IMR-90 (cell line): ENCODE measurements around the gene NCOA3. TPM values are rescaled to one million over a fixed set of nuclear protein-coding genes. Genes with fewer than 3 reads are reported as not detected.
"Not testable (repeated sequence)": the region's sequence is repeated elsewhere in the genome, so short reads cannot be mapped to it uniquely, and the experiment has no call there.

Source experiments
- ATAC-seq: fragments of 200-7000 bp; cut with Tn5 transposase; 2 replicates; pipeline ENCODE4 v1.9.1; 2020; ENCODE audit warnings: low read depth, mild to moderate bottlenecking, moderate library complexity
- BruUV-seq: library from RNA; stranded (reverse); fragments of 400-500 nt; replicated peaks from 2 replicates; lab custom pipeline; 2021; lab: Mats Ljungman, UMichigan
- CTCF ChIA-PET: fragments of 300-600 bp; formaldehyde crosslinking; extraction: SDS; loops from one replicate; lab custom pipeline; 2021; ENCODE audit warnings: antibody characterized with exemption; lab: Yijun Ruan, JAX
- POLR2A ChIA-PET: fragments of 300-600 bp; sonication (Branson Sonifier 250); formaldehyde crosslinking; loops from one replicate; lab custom pipeline; 2022; ENCODE audit warnings: antibody characterized with exemption; ENCODE audit not compliant: unreplicated experiment; lab: Charles Lee
- DNase-seq: peaks from one replicate; pipeline ENCODE4 v3.0.0; 2013
- H2AFZ ChIP-seq: replicated peaks from 2 replicates; pipeline ENCODE3; 2013; ENCODE audit warnings: low read length, mild to moderate bottlenecking; ENCODE audit not compliant: poor library complexity
- H2AK5ac ChIP-seq: 2 replicates; pipeline ENCODE4 v1.6.1; 2013; ENCODE audit warnings: low read depth, low read length, inconsistent platforms
- H2AK9ac ChIP-seq: replicated peaks from 2 replicates; pipeline ENCODE3; 2013; ENCODE audit warnings: mild to moderate bottlenecking, low read depth, low read length, moderate library complexity; ENCODE audit not compliant: poor library complexity
- H2BK120ac ChIP-seq: 2 replicates; pipeline ENCODE4 v1.6.1; 2013; ENCODE audit warnings: low read depth, low read length, inconsistent platforms
- H2BK15ac ChIP-seq: 3 replicates; pipeline ENCODE4 v1.6.1; 2013; ENCODE audit warnings: low read depth, low read length, inconsistent platforms
- H2BK20ac ChIP-seq: 2 replicates; pipeline ENCODE4 v1.6.1; 2013; ENCODE audit warnings: low read depth, mild to moderate bottlenecking, inconsistent platforms, low read length, moderate library complexity
- H2BK5ac ChIP-seq: 2 replicates; pipeline ENCODE4 v1.6.1; 2013; ENCODE audit warnings: mild to moderate bottlenecking, low read depth, low read length, inconsistent platforms; ENCODE audit not compliant: poor library complexity, severe bottlenecking
- H3K14ac ChIP-seq: replicated peaks from 2 replicates; pipeline ENCODE4 v1.6.1; 2013; ENCODE audit warnings: low read depth, low read length, inconsistent platforms
- H3K18ac ChIP-seq: 2 replicates; pipeline ENCODE4 v1.6.1; 2013; ENCODE audit warnings: low read depth, low read length, control low read depth
- H3K23ac ChIP-seq: 2 replicates; pipeline ENCODE4 v1.6.1; 2013; ENCODE audit warnings: low read depth, low read length, inconsistent platforms
- H3K27ac ChIP-seq: 2 replicates; pipeline ENCODE4 v1.5.1; 2013; ENCODE audit warnings: mild to moderate bottlenecking, control low read depth, low read length; ENCODE audit not compliant: insufficient read depth
- H3K27me3 ChIP-seq: 2 replicates; pipeline ENCODE4 v1.6.1; 2013; ENCODE audit warnings: low read length; ENCODE audit not compliant: control insufficient read depth, insufficient read depth
- H3K36me3 ChIP-seq: 2 replicates; pipeline ENCODE4 v1.6.1; 2013; ENCODE audit warnings: low read length, mixed read lengths; ENCODE audit not compliant: control insufficient read depth, insufficient read depth
- H3K4ac ChIP-seq: 2 replicates; pipeline ENCODE4 v1.6.1; 2013; ENCODE audit warnings: low read depth, low read length, inconsistent platforms
- H3K4me1 ChIP-seq: 2 replicates; pipeline ENCODE4 v1.6.1; 2013; ENCODE audit warnings: low read length, mixed read lengths; ENCODE audit not compliant: control insufficient read depth, insufficient read depth
- H3K4me2 ChIP-seq: 2 replicates; pipeline ENCODE4 v1.6.1; 2013; ENCODE audit warnings: low read depth, mild to moderate bottlenecking, control low read depth, low read length, moderate library complexity
- H3K4me3 ChIP-seq: 2 replicates; pipeline ENCODE4 v1.5.1; 2013; ENCODE audit warnings: low read depth, mild to moderate bottlenecking, control low read depth, low read length, moderate library complexity; ENCODE audit not compliant: insufficient read depth
- H3K56ac ChIP-seq: 2 replicates; pipeline ENCODE4 v1.6.1; 2013; ENCODE audit warnings: low read length, inconsistent platforms; ENCODE audit not compliant: insufficient read depth; ENCODE audit errors: extremely low read depth
- H3K79me1 ChIP-seq, 2 experiments: 2 replicates each; pipeline ENCODE4 v1.6.1; 2013; ENCODE audit warnings: low read length in 2 of 2, inconsistent platforms in 1 of 2, low read depth in 1 of 2
- H3K9ac ChIP-seq: 2 replicates; pipeline ENCODE4 v1.6.1; 2013; ENCODE audit warnings: low read depth, low read length, control low read depth
- H3K9me1 ChIP-seq: 2 replicates; pipeline ENCODE4 v1.6.1; 2013; ENCODE audit warnings: low read length, inconsistent platforms; ENCODE audit not compliant: insufficient read depth
- H3K9me3 ChIP-seq: 2 replicates; pipeline ENCODE4 v1.6.1; 2013; ENCODE audit warnings: low read length; ENCODE audit not compliant: control insufficient read depth, insufficient read depth
- H4K20me1 ChIP-seq: 2 replicates; pipeline ENCODE4 v1.6.1; 2013; ENCODE audit warnings: low read length, inconsistent platforms; ENCODE audit not compliant: insufficient read depth
- H4K5ac ChIP-seq: 2 replicates; pipeline ENCODE4 v1.6.1; 2013; ENCODE audit warnings: mild to moderate bottlenecking, low read depth, low read length, control low read depth
- H4K8ac ChIP-seq, 2 experiments: 2 replicates each; pipeline ENCODE4 v1.6.1; 2013; ENCODE audit warnings: low read depth in 2 of 2, low read length in 2 of 2, control low read depth in 1 of 2, inconsistent platforms in 1 of 2
- H4K91ac ChIP-seq: 2 replicates; pipeline ENCODE4 v1.6.1; 2013; ENCODE audit warnings: low read depth, low read length, inconsistent platforms; ENCODE audit not compliant: insufficient read depth
- WGBS, 2 experiments: methylation state at CpG; one replicate each; pipeline versions ENCODE4 v1.1.5 to v1.1.7; 2013; ENCODE audit warnings: missing lambda C conversion rate in 2 of 2; ENCODE audit not compliant: insufficient read length in 1 of 2; ENCODE audit errors: extremely low coverage in 2 of 2; 5-methylcytosine and 5-hydroxymethylcytosine counted together
- dilution Hi-C: fragments of 300-500 bp; cut with HindIII; formaldehyde crosslinking; loops from one replicate; pipeline ENCODE4 v1.14.3; 2018; ENCODE audit warnings: low sequenced_read_pairs; ENCODE audit not compliant: unreplicated experiment
- in situ Hi-C: fragments of 300-500 bp; cut with MboI; formaldehyde crosslinking; loops from 3 replicates; pipeline ENCODE4 v1.14.3; 2019; ENCODE audit warnings: low sequenced_read_pairs, inconsistent platforms, mixed read lengths
- intact Hi-C: fragments of 100-400 bp; cut with micrococcal nuclease; formaldehyde crosslinking; loops from 2 replicates; pipeline ENCODE4 v1.10.0; 2022
- polyA plus RNA-seq, 3 experiments: library from polyadenylated mRNA; depleted of rRNA; stranded (reverse); fragments of >200 nt; gene quantifications; 2 replicates each; pipeline ENCODE4 v1.2.3, GENCODE V29; 2012; ENCODE audit warnings: low replicate concordance in 1 of 3
- total RNA-seq: library from RNA; depleted of rRNA; stranded (reverse); fragments of >200 nt; gene quantifications from 2 replicates; pipeline ENCODE4 v1.2.3, GENCODE V29; 2012

NCOA3 gene
- total and polyA plus RNA-seq, 2 of the 4 experiments (the other 2 are of a cell fraction) = 8.8 to 29.0 TPM

DNA sequence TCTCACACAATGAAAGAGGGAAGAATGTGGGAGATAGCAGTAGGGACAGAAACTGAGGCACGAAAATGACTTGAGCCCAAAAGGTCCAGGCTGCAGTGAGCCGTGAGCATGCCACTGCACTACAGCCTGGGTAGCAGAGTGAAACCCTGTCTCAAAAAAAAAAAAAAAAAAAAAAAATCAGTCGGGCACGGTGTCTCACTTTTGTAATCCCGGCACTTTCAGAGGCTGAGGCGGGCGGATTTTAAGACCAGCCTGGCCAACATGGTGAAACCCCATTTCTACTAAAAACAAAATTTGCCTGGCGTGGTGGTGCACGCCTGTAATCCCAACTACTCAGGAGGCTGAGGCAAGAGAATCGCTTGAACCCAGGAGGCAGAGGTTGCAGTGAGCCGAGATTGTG, 7.1 kb upstream of the NCOA3 start:
- H3K9me3 ChIP-seq, intact Hi-C loops, H3K36me3 ChIP-seq, H3K9ac ChIP-seq, H3K27ac ChIP-seq, H2AFZ ChIP-seq, H2AK5ac ChIP-seq, H3K14ac ChIP-seq, CTCF ChIA-PET, H4K91ac ChIP-seq, H3K4ac ChIP-seq, H4K5ac ChIP-seq, H3K4me3 ChIP-seq, dilution Hi-C loops, H3K27me3 ChIP-seq, H4K20me1 ChIP-seq, H3K9me1 ChIP-seq, DNase-seq, H2BK20ac ChIP-seq, H3K23ac ChIP-seq, H3K56ac ChIP-seq, ATAC-seq, in situ Hi-C loops, H2BK5ac ChIP-seq, POLR2A ChIA-PET, H3K4me2 ChIP-seq, BruUV-seq, H4K8ac ChIP-seq, H3K18ac ChIP-seq, H2BK120ac ChIP-seq, H2AK9ac ChIP-seq, H3K79me1 ChIP-seq, H3K4me1 ChIP-seq, H2BK15ac ChIP-seq: not testable (repeated sequence)
- 100% methylated on average over 2 of the region's 11 CpGs; no CpG with 5 or more reads in 1 of the 2 experiments for WGBS, 2 experiments
